Spleen (tissue), 11 donors: ENCODE measurements around the gene SLC38A10. TPM values are rescaled to one million over a fixed set of nuclear protein-coding genes. Genes with fewer than 3 reads are reported as not detected.

Experiments
- DNase-seq: peaks from one replicate; pipeline ENCODE4 v3.0.0-alpha.2; 2020
- H3K27ac ChIP-seq, 8 donors: fragments of 200-600 bp; sonication (generic) in 7 of 8; 1 replicate in 4 of 8; 2 replicates in 4 of 8; pipeline versions ENCODE4 v1.5.0 to v1.8.0; 2016 to 2021; ENCODE audit warnings: inconsistent platforms in 4 of 8, mild to moderate bottlenecking in 4 of 8, moderate library complexity in 1 of 8
- H3K27me3 ChIP-seq, 7 donors: fragments of 200-600 bp; sonication (generic) in 6 of 7; replicated peaks in 1 of 7; 1 replicate in 4 of 7; 2 replicates in 3 of 7; pipeline versions ENCODE4 v1.5.0 to v1.8.0; 2016 to 2021; ENCODE audit warnings: inconsistent platforms in 3 of 7, mild to moderate bottlenecking in 1 of 7
- H3K36me3 ChIP-seq, 6 donors: fragments of 200-600 bp; sonication (generic) in 5 of 6; 1 replicate in 4 of 6; 2 replicates in 2 of 6; pipeline versions ENCODE4 v1.5.0 to v1.8.0; 2016 to 2021; ENCODE audit warnings: inconsistent platforms in 2 of 6
- H3K4me1 ChIP-seq, 6 donors: fragments of 200-600 bp; sonication (generic) in 5 of 6; 1 replicate in 3 of 6; 2 replicates in 3 of 6; pipeline versions ENCODE4 v1.5.0 to v1.8.0; 2016 to 2021; ENCODE audit warnings: inconsistent platforms in 3 of 6
- H3K4me3 ChIP-seq, 8 donors: fragments of 200-600 bp; sonication (generic) in 7 of 8; 1 replicate in 4 of 8; 2 replicates in 4 of 8; pipeline versions ENCODE4 v1.5.0 to v1.8.0; 2016 to 2021; ENCODE audit warnings: inconsistent platforms in 4 of 8, mild to moderate bottlenecking in 4 of 8, moderate library complexity in 2 of 8
- H3K9me3 ChIP-seq, 8 donors: fragments of 200-600 bp; sonication (generic) in 7 of 8; 1 replicate in 4 of 8; 2 replicates in 4 of 8; pipeline versions ENCODE4 v1.5.0 to v1.8.0; 2016 to 2021; ENCODE audit warnings: inconsistent platforms in 4 of 8
- CTCF ChIP-seq, 11 experiments: fragments of 200-600 bp in 7 of 11; fragments of 450-650 bp in 4 of 11; sonication (generic) in 4 of 11; IDR thresholded peaks in 8 of 11; conservative IDR thresholded peaks in 3 of 11; 1 replicate in 7 of 11; 2 replicates in 4 of 11; pipeline versions ENCODE4 v1.4.0 to v1.8.0; 2016 to 2021; ENCODE audit warnings: antibody characterized with exemption in 11 of 11, inconsistent platforms in 4 of 11, mild to moderate bottlenecking in 1 of 11
- POLR2A ChIP-seq, 3 donors: fragments of 450-650 bp; IDR thresholded peaks; one replicate each; pipeline ENCODE4 v1.5.1; 2017; ENCODE audit warnings: antibody characterized with exemption in 3 of 3, mild to moderate bottlenecking in 1 of 3
- POLR2AphosphoS5 ChIP-seq, 3 donors: sonication (generic); formaldehyde crosslinking; IDR thresholded peaks; one replicate each; pipeline ENCODE4 v1.5.1; 2017; ENCODE audit warnings: antibody characterized with exemption in 3 of 3
- WGBS, 5 donors: extraction: QIAGEN DNeasy Blood & Tissue Kit in 3 of 5; methylation state at CpG; one replicate each; pipeline versions ENCODE4 v1.1.5 to v1.1.7; 2013 to 2018; 5-methylcytosine and 5-hydroxymethylcytosine counted together
- intact Hi-C: fragments of 100-400 bp; cut with DNase I; formaldehyde crosslinking; loops from one replicate; pipeline ENCODE4 v1.15.0; 2023; ENCODE audit warnings: low total_unique reads
- polyA plus RNA-seq, 3 donors: library from polyadenylated mRNA; stranded (reverse); fragments of 200-250 nt; gene quantifications; one replicate each; pipeline ENCODE4 v1.2.1, GENCODE V29; 2013
- total RNA-seq, 7 donors: library from RNA; depleted of rRNA in 3 of 7; stranded (reverse); fragments of >200 nt in 3 of 7; fragmentation: NEBNext Ultra II Directional in 4 of 7; extraction: Animal tissue kit (Norgen Biotek cat#: 25700) in 4 of 7; gene quantifications; one replicate each; pipeline versions ENCODE4 v1.1.0 to v1.2.1, GENCODE V29; 2016 to 2021
- donor health status: healthy with polysubstance abuse.
- donor health status: DM: no; HTN: no; CAD: no; lungs with moderate emphysema.
- donor health status: DM: no; HTN: no; CAD: no.
- donor health status: Bipolar disorder and iron deficiency.
- donor health status: healthy.
- donor health status: DM: no; HTN: no; CAD: no.
- donor health status: DM: yes; HTN: yes; CAD: no.

The SLC38A10 gene
- total and polyA plus RNA-seq, 10 donors, result 54.9 to 112 (median 86.6) TPM

DNA sequence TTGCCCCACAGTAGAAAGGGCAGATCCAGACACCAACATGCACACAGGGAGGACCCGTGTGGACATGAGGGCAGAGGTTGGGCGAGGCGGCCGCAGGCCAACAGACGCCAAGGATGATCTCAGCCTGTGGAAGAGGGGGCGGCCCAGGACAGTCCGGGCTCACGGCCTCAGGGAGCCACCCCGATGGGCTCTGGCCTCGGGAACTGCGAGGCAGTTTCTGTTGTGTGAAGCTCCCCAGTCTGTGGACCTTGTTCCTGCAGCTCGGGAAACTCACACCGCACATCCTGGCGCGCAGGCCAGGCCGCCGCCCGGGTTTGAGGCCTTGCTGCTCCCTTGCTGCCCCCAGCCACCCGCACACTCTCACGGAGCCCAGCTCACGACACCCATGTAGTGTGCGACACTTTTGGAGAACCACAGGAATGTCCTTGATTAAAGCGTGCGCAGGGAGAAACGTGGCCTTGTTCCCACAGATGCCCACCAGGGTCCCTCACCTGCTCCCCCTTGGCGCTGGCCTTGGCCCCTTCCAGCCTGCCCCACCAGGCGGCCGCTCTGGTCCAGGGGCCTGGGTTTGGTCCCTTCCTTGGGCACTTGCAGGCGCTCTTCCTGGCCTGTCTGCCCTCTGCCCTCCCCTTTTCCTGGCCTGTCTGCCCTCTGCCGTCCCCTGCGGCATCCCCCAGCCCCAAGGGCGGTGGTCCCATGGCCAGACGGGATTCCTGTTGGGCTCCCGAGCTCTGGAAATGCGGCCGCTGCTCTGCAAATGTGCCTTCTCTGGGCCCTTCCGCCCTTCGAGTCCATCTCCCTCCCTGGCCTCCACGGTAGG, 9.3 kb upstream of the SLC38A10 start:
- WGBS, 5 donors, result 78 to 89% (median 84%) methylated on average over 33 to 39 of the region's 39 CpGs
- no peaks in the 10 kb centered on the region for H3K9me3 ChIP-seq
- H3K27ac ChIP-seq, result peak overlapping the region in 1 of 8 donors; percentile 21
- peaks cover 0 to 61% (median 13%) of the 10 kb centered on the region in 6 donors for H3K4me1 ChIP-seq
- intact Hi-C loops, result no loop called here
- no peak for DNase-seq
- no peaks in the 10 kb centered on the region for H3K36me3 ChIP-seq
- H3K4me3 ChIP-seq, result no peak overlapping the region
- TF ChIP-seq POLR2AphosphoS5 (IDR thresholded peaks at IDR 0.05) (peak in 2 of 3 donors; percentile 14 to 39), POLR2A (IDR thresholded peaks at IDR 0.05) (no peak), CTCF (IDR thresholded peaks at IDR 0.05 in 8 of 11, conservative IDR thresholded peaks at IDR 0.05 in 3 of 11) (no peak)
- H3K27me3 ChIP-seq, result peaks cover 0 to 7% (median 0%) of the 10 kb centered on the region in 7 donors

- no peak for TF ChIP-seq POLR2AphosphoS5 (IDR thresholded peaks at IDR 0.05)
- TF ChIP-seq POLR2A (IDR thresholded peaks at IDR 0.05), result no peak
- no peak for TF ChIP-seq CTCF (IDR thresholded peaks at IDR 0.05 in 8 of 11, conservative IDR thresholded peaks at IDR 0.05 in 3 of 11)
- H3K4me3 ChIP-seq, result no peak overlapping the region
- H3K4me1 ChIP-seq, result peaks cover 0 to 51% (median 6%) of the 10 kb centered on the region in 6 donors
- intact Hi-C loops, result no loop called here
- no peak for DNase-seq
- no peaks in the 10 kb centered on the region for H3K27me3 ChIP-seq
- no peak overlapping the region for H3K27ac ChIP-seq
- no peaks in the 10 kb centered on the region for H3K36me3 ChIP-seq
- no peaks in the 10 kb centered on the region for H3K9me3 ChIP-seq
- 91 to 100% (median 92%) methylated on average over 3 to 11 of the region's 11 CpGs for WGBS, 5 donors
These were observed 8.3 kb upstream of the SLC38A10 start for GRCh38 chr17:81303385-81303784.

GRCh38 chr17:81302861-81303333, 7.8 kb upstream of the SLC38A10 start:
- 59 to 79% (median 71%) methylated on average over 12 to 15 of the region's 15 CpGs for WGBS, 5 donors

More at GRCh38 chr17:81302861-81303333, 7.8 kb upstream of the SLC38A10 start:
- Histone ChIP-seq H3K9me3 (no peaks in the 10 kb centered on the region), H3K4me3 (no peak overlapping the region), H3K27ac (no peak overlapping the region), H3K36me3 (no peaks in the 10 kb centered on the region), H3K4me1 (peaks cover 0 to 46% (median 4%) of the 10 kb centered on the region in 6 donors), H3K27me3 (no peaks in the 10 kb centered on the region)
- peak in 2 of 11 experiments; percentile 12 to 20 for TF ChIP-seq CTCF (IDR thresholded peaks at IDR 0.05 in 8 of 11, conservative IDR thresholded peaks at IDR 0.05 in 3 of 11)
- no peak for TF ChIP-seq POLR2A (IDR thresholded peaks at IDR 0.05)
- peak in 2 of 3 donors; percentile 15 to 25 for TF ChIP-seq POLR2AphosphoS5 (IDR thresholded peaks at IDR 0.05)
- intact Hi-C loops, result no loop called here
- DNase-seq, result no peak
